ENCODE results near the gene PIK3R5.

- TF ChIP-seq POLR2A (IDR thresholded peaks at IDR 0.05; ENCODE audit: low read length) (no peak), GATA1 (IDR thresholded peaks at IDR 0.05; ENCODE audit: low read depth, low read length) (no peak)
Observed at GRCh38 chr17:8839410-8839935, 126.0 kb downstream of the PIK3R5 start.

All from erythroblast (primary cell).